Fibroblast of upper back skin (primary cell): ENCODE results near the gene CDC42SE2.
A peak's percentile ranks its signal among the peaks of the same experiment; 100 is the strongest.
"Not testable (repeated sequence)": the region's sequence is repeated elsewhere in the genome, so short reads cannot be mapped to it uniquely, and the experiment has no call there.

ENCODE experiments used
- DNase-seq: peaks from one replicate; pipeline ENCODE4 v3.0.0-alpha.2; 2013

The CDC42SE2 gene

DNA sequence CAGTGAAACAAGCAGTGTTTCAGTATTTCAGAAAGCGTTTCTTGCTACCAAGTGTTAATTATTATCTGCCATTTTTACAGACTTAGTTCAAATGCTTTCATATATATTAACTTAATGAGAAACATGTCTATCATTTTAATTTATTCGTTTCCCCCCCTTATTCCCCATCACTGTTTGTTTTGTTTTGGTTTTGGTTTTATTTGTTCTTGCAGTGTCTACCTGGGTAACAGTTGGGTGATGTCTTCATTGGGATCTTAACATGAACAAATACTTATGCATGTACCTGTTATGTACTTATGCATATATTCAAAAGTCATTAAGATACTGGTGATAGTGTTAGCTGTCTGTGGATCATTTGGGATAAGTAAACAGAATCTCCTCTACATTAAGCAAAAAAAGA is 108.0 kb downstream of the CDC42SE2 start:
- no peak for DNase-seq

DNA sequence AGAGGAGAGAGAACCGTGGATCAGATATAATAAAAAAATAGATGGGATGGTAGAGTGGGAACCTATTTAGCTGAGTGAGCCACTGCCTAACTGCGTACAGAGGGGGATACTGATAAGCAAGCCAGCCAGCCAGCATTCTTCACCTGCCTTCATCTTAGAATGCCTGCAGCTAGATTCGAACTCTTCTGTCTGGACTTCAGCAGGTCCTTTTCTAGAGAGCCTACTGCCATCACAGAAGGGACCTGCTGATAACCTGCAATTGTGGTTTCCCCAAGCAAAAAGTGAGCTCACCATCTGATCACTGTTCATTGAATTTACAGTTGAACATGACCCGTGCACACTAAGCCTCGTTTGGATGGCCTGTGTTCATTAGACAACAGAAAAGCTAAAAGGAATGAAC is 109.4 kb downstream of the CDC42SE2 start:
- DNase-seq, result no peak

DNA sequence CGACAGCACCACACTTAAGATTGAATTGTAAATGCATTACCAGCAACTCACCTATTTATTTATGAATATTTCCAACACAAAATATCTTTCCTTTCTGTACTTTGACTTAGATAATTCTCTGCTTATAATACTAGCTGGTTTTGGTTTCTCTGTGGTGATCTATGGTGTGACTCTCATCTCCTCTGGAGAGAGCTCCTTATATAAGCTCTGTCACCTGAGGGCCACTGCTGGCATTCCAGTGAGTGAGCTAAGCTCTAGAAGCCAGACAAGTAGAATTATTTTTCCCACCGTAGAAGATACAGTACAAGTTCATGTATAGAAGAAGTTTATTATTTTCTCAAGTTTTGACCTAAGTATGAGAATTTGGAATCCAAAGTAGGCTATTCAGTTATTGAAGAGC is 111.5 kb downstream of the CDC42SE2 start:
- DNase-seq, result no peak

DNA sequence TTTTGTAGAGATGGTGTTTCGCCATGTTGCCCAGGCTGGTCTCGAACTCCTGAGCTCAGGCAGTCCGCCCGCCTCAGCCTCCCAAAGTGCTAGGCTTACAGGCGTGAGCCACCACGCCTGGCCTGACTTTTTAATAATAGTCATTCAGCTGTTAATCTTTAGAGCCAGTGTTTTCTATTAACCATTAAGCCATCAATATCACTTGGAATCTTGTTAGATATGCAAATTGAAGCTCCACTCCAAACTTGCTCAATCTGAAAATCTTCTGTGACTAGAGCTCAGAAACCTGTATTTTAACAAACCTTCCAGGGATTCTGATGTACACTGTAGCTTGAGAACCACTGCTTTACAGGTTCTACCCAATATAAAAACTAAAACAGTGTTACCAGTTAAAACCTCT is 113.5 kb downstream of the CDC42SE2 start:
- no peak for DNase-seq

DNA sequence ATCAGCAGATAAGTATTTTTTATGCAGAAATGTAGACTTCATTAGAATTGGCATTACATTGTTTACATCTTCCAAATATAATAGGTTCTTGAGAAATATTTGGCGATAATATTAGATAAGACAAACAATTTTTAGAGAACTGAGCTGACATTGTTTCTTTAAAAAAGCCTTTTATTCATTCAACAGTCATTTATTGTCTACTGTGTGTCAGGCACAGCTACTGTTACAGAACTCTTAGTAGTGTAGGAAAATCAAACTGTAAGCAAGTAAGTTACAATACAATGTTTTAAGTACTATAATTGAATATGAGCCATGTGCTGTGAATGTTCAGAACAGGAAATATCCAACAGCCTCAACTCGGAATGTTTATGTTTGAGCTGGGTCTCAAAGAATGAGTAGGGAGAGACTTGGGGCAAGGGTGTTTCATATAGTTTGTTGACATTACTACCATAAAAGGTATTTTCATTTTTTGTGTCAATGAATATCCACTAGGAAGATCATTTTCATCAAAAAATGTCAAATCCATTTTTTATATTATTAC is 114.0 kb downstream of the CDC42SE2 start:
- peak; percentile 58 for DNase-seq

DNA sequence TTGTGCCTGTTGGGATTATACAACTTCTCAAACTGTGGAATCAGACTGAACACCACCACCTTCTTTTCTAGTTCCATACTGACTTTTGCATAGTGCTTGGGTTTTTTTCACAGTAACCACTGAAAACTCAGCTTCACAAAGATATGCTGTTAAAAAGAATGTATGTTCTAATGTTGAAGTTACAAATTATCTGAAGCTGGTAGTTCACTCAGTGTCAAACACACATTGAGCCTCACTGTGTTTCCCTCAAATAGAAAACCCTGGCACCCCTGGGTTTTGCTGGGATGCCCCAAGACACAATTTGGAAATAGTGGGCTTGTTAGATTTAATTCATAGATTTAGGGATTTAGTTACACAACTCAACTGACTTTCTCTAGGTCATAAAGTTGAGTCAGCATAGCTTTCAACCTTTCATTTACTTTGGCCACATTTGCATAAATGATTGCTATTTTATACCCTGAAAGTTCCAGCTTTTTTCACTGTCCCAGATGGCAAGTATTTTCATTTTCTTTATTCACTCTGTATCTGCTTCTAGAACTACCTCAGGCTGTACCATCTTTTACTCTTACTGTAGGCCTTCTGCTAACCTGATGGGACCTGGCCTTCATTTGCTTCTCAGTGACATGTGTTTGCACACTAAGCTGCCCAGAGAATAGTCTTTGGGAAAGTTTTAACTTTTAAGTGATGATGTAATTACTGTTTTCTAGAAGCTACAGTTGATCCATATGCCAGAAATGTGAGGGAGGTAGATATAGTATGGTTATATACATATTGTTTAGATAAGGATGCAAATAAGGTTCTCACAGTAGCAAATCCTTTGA is 115.1 kb downstream of the CDC42SE2 start:
- DNase-seq, result no peak

DNA sequence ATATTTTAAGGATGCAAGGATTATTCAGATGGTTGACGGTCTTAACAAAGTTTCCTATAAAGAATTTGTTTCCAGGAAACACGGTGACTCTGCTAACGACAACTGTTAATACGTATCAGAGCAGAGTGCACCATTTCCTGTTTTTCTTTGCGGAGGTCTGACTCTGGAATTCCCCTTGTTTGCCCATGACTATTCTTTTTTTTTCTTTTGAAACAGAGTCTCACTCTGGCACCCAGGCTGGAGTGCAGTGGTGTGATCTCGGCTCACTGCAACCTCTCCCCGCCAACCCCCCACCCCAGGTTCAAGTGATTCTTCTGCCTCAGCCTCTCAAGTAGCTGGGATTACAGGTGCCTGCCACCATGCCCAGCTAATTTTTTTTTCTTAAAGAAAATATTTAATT is 115.9 kb downstream of the CDC42SE2 start:
- DNase-seq, result peak; percentile 13

DNA sequence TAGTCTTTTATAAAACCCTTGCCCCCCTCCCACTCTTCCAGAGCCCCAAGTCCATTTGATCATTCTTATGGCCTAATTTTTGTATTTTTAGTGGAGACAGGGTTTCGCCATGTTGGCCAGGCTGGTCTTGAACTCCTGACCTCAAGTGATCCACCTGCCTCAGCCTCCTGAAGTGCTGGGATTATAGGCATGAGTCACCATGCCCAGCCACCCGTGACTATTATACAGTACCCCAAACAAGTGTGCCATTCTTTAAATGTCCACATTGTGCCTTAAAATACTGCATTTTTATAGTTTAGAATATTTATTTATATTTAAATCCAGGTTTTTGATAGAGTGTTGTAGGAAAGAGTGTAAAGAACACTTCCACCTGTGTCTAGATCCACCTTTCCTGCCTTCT is 116.4 kb downstream of the CDC42SE2 start:
- DNase-seq, result not testable (repeated sequence)

DNA sequence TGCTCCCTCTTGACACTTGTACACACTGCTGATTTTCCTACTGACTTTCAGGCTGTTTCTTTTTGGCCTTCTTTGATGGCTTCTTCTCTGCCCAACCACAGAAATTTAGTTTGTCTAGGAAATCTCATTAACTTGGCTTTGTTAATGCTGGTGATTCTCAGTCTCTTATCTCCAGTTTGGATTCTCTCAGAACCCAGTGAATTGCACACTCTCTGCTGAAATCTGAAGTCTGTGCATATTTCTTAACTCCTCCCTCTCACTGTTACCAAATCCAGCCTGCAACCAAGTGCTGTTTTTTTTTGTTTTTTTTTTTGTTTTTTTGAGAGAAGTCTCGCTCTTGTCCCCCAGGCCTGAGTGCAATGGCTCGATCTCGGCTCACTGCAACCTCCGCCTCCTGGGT is 117.2 kb downstream of the CDC42SE2 start:
- no peak for DNase-seq

DNA sequence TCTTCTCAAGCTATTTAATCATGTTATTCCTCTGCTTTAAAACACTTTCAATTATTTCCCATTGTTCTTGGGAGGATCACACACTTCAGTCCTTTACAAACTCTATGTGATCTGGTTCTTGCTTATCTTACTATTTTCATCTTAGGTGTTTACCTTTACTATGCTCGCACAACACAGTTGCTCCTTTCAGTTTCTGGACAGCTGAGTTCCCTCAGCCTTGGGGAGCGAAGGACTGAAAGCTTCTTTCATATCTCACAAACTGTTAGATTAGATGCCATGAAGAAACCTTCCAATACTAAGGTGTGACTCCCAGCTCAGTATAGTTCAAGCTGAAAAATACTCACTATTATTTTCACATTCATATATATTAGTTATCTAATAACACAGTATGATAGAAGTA is 117.9 kb downstream of the CDC42SE2 start:
- no peak for DNase-seq

DNA sequence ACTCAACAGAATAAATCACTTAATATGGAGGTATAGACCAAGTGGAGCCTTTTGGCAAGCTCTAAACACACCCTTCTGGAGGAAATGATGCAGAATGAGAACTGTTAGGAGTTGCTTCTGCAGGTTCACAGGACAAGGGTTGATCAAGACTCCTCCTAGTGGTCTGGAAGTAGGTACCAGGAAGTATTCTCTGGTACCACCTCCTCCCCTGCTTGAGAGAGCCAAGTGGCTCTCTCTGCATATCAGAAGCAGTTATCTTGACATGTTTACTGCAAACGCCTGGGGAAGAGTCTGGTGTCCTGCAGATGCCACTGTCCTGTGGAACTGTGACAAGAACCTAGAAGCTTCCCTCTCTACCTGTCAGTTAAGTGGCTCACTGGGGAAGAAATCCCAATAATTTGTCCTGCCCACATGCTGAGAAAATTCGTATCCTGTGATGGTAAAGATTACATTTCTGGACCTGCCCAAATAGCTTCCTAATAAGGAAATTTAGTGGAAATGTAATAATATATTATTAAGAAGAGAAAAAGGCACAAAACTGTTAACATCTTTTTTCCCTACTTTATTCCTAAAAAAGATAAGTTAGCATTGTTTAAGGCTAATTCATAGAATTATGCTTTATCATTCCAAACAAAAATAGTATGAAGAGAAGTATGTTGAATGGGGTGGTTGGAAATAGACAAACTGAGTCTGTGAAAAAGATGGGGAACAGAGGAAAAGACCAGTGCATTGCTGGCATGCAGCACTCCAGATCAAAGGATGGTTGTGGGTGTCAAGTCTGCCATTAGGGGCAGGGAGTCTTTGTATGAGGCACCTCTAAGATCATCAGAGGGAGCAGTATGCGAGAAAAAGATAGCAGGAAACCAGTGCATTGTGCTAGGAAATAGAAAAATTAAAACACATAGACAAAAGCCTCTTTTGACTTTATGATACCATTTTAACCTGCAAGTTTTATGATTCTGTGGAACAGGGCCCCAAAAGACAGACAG is 118.8 kb downstream of the CDC42SE2 start:
- DNase-seq, result peak; percentile 51

DNA sequence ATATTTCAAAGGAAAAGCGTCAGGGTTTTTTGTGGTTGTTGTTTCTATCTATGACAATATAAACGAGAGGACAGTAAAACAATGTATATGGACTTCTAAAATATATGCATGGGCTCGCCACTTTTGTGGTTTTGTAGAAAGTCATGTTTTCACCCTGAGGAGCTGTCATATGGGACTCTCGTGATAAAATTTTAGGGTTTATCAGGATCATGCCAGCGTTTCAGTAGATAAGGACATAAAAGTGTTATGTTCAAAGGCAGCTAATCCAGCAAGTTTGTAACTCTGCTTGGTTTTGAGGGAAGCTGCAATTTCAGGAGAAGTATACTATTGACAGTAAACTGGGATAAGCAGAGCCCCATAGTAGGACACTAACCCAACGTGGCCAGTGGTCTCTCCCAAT is 120.3 kb downstream of the CDC42SE2 start:
- no peak for DNase-seq

DNA sequence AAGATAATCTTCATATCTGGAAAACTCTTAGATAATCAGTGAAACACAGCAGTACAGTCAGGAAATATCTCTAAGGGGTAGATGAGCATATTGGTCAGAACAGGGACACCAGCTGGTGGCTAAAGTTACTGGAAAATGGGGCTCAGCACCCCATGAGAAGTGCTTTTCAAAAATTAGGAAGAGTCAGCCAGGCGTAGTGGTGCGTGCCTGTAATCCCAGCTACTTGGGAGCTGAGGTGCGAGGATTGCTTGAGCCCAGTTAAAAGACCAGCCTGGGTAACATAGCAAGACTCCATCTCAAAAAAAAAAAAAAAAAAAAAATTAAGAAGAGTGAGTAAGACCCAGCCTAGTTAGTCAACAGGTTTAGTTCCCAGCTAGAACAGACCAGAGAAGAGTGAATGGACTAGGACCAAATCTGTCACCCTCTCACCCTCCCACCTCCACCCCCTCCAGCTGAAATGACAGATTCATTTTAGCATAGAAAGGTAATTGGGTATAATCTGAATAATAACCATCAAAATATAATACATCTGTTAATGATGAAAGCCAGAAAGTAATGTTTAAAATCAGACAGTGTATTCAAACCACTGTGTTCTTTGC is 120.9 kb downstream of the CDC42SE2 start:
- DNase-seq, result no peak

DNA sequence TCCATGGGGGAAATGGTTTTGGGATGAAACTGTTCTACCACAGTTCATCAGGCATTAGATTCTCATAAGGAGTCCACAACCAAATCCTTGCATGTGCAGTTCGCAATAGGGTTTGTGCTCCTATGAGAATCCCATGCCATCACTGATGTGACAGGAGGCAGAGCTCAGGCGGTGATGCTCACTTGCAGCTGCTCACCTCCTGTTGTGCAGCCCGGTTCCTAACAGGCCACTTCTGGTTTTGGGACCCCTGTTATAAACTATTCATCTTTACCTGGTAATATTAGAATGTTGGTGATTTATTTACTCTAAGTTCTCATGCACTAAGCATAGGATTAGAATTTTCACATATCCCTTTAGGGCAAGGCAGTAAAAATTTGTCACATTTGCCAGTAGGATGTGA is 122.3 kb downstream of the CDC42SE2 start:
- DNase-seq, result no peak

DNA sequence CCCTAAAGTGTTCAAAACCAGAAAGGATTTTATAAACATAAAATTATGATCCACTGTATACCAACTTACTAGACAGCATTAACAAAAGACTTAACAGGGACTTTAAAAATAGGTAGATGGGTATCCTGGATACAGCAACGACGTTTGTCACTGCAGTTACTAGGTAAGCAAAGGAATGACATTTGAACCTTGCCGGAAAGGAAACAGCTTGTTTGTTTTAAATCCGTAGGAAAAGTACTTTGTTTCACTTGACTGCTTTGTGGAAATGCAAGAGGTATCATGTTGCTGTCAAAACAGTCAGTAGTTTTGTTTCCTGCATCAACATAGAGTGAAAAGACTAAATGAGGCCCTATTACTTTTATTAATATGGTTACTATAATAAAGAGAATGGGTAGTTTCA is 122.9 kb downstream of the CDC42SE2 start:
- no peak for DNase-seq

DNA sequence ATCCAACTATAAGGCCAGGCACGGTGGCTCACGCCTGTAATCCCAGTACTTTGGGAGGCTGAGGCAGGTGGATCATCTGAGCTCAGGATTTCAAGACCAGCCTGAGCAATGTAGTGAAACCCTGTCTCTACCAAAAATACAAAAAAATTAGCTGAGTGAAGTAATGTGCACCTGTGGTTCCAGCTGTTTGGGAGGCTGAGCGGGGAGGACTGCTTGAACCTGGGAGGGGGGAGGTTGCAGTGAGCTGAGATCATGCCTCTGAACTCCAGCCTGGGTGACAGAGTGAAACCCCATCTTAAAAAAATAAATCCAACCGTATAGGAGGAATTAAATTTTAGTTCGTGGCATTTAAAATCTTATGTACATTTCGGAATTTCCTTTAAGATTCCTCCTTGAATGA is 123.4 kb downstream of the CDC42SE2 start:
- DNase-seq, result no peak

DNA sequence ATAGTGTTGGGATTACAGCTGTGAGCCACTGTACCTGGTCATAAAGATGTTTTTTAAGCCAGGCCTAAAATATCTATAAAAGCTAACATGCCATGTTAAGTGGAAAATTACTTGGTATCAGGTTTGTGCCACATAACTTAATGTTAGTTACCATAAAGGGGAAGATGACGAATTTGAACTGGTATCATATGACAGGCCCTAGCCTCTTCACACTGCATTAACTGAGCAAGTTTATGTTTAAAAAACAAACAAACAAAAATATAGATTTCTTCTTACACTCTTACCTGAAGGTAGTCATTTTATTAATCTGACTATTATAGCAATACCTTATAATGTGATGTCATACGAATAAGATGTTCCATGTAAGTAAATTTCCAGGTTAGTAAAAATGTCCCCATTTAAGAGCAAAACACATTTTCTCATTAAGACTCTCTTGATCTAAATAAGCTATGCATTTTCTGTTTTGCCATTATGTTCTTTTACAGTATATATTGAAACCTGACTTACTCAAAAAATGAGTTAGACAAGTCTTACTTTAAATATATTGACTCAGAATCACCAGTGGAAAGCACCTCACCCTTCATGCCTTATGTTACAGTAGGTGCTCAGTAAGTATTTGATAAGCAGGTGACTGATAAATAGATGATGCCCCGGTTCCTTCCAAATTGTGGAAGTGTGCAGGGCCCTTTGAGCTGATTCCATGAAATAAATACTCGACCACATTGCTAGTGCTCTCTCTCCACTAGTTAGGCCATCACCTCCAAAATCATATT is 125.4 kb downstream of the CDC42SE2 start:
- no peak for DNase-seq

DNA sequence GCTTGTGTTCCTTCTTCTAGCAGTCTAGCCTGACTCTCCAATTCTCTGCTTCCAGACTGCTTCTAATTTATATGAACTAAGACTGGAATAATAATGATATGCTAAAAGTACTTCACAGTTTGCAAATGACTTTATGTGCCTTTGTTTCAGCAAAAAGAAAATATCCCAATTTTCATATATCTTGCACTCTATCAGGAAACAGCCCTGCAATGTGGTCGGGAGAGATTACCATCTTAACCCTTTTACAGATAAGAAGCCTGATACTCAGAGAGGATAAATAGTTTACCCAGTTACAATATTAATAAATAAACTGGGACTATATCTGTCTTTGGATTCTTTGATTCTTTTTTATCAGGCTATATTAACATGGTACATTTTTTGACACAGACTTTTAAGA is 126.0 kb downstream of the CDC42SE2 start:
- no peak for DNase-seq

DNA sequence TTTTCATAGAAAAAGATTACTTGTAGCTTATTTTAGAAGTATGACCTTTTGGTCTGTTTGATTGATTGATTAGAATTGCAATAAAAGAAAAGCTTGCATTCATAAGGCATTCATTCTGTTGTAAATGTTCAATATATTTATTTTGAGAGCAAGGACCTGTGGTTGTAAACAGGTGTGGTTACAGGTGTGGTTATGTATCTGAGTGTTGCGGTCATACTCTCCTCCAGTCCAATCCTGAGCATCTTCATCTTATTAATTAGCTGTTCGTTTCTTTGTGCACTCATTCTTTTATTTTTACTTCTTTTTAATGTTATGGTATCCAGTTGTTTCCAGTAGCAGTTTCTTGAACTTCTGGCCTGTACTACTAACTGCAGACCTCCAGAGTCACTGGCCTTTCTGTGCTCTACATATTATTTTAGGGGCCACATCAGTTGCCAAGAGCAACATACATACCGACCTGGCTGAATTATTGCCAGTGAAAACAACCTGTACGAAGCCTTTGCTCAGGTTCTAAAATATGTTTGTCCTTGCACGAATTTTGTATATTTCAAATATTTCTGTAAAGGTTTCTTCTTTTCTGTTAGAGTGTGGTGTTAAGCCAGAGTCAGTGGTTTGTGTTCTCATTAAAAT is 128.7 kb downstream of the CDC42SE2 start:
- DNase-seq, result no peak

DNA sequence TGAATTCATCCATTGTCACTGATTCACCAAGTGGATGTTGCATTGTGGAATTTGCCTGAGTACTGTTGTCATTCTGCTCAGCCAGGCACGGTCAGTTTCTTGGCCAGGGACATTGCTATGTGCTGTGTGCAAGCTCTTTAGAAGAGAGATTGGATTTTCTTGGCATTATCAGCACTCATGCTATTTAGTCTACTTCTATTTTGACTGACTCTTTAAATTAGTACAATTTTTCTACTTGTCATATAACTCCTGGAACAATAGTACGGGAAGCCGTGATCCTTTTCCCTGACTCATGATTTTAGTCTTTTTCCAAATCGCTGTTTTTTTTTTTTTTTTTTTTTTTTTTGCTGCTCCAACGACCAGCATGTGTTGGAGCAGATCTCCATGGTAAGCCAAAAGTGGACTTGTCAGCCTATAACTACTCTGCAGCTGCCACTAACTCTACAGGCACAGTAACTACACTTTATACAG is 129.7 kb downstream of the CDC42SE2 start:
- no peak for DNase-seq

DNA sequence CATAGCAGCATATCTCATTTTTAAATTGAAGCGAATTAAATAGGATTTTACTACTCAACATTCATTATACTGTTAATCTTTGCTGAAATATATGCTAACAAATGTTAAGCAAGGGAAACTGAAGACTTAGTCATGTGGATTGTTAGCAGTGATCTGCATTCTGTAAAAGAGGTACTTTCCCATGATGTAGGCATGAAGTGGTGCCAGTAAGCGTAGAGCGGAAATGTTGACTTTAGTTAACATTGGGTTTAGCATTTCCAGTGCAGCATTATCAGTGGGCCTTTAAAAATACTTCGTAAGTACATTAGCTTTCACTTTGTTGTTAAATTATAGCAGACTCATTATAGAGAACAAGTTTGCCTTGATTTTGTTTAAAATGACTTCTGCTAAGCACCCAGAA is 130.3 kb downstream of the CDC42SE2 start:
- DNase-seq, result no peak

DNA sequence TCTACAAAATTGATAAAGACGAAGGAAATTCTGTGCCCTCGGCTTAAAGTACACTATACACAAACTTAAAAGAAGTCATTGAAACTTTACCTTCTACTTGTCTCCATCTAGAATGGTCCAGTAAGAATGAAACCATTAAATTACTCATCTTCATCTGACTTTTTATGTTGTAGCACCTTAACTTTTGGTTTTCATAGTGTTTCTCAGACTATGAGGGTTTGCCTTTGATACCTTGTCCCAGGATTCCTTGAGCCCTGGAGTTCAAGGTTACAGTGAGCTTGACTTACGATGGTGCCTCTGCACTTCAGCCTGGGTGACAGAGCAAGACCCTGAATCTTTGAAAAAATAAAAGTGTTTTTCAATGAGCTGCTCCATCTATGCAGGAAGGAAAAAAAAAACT is 132.2 kb downstream of the CDC42SE2 start:
- DNase-seq, result no peak
